H1 (cell line): ENCODE results near the gene GNG7.
A peak's percentile ranks its signal among the peaks of the same experiment; 100 is the strongest.

Source experiments
- ATF2 ChIP-seq: IDR thresholded peaks from 2 replicates; pipeline ENCODE4 v1.6.1; 2012; ENCODE audit warnings: low read length, inconsistent platforms
- BRCA1 ChIP-seq: IDR thresholded peaks from 2 replicates; pipeline ENCODE4 v1.6.1; 2012; ENCODE audit warnings: low read depth, low read length, improper control_type of control experiment
- CTCF ChIP-seq, 3 experiments: IDR thresholded peaks; 1 replicate in 2 of 3; 2 replicates in 1 of 3; pipeline versions ENCODE4 v1.5.1 to v1.6.1; 2011; ENCODE audit warnings: low read length in 3 of 3, mild to moderate bottlenecking in 3 of 3, inconsistent platforms in 2 of 3, low read depth in 1 of 3, moderate library complexity in 1 of 3; ENCODE audit not compliant: insufficient read depth in 1 of 3; ENCODE audit errors: control extremely low read depth in 1 of 3
- EGR1 ChIP-seq: IDR thresholded peaks from 2 replicates; pipeline ENCODE4 v1.6.1; 2011; ENCODE audit warnings: low read depth, low read length, borderline replicate concordance
- HDAC2 ChIP-seq, 2 experiments: fragments of 300-600 bp in 1 of 2; sonication (generic) in 1 of 2; IDR thresholded peaks; 2 replicates each; pipeline ENCODE4 v1.6.1; 2011 to 2012; ENCODE audit warnings: low read depth in 2 of 2, low read length in 2 of 2, mild to moderate bottlenecking in 2 of 2, moderate library complexity in 2 of 2, borderline replicate concordance in 1 of 2, inconsistent platforms in 1 of 2
- PHF8 ChIP-seq: fragments of 200-600 bp; sonication (generic); conservative IDR thresholded peaks from 2 replicates; pipeline ENCODE4 v1.7.1; 2012; ENCODE audit warnings: low read depth, mild to moderate bottlenecking, inconsistent platforms, low read length, moderate library complexity
- POLR2A ChIP-seq, 2 experiments: IDR thresholded peaks; 1 replicate in 1 of 2; 2 replicates in 1 of 2; pipeline ENCODE4 v1.6.1; 2011; ENCODE audit warnings: low read depth in 2 of 2, low read length in 2 of 2, mild to moderate bottlenecking in 2 of 2; ENCODE audit errors: control extremely low read depth in 1 of 2
- RFX5 ChIP-seq: IDR thresholded peaks from 2 replicates; pipeline ENCODE4 v1.6.1; 2011; ENCODE audit warnings: low read depth, low read length, improper control_type of control experiment, borderline replicate concordance
- RXRA ChIP-seq: IDR thresholded peaks from 2 replicates; pipeline ENCODE4 v1.6.1; 2011; ENCODE audit warnings: low read depth, mild to moderate bottlenecking, low read length, moderate library complexity; ENCODE audit not compliant: insufficient read depth
- USF2 ChIP-seq: IDR thresholded peaks from 2 replicates; pipeline ENCODE4 v1.6.1; 2011; ENCODE audit warnings: low read length, improper control_type of control experiment
- TF ChIP-seq, protein P1 (sequence below): IDR thresholded peaks from 2 replicates; pipeline ENCODE4 v1.6.1; 2011; ENCODE audit warnings: low read depth, mild to moderate bottlenecking, low read length; ENCODE audit not compliant: insufficient read depth

GRCh38 chr19:2495130-2495641, 207.3 kb downstream of the GNG7 start:
- TF ChIP-seq CTCF (IDR thresholded peaks at IDR 0.05; ENCODE audit: control extremely low read depth in 1 of 3, insufficient read depth in 1 of 3, low read depth in 1 of 3, low read length in 3 of 3), result no peak
- TF ChIP-seq BRCA1, result no peak
- no peak for TF ChIP-seq POLR2A (IDR thresholded peaks at IDR 0.05; ENCODE audit: control extremely low read depth in 1 of 2, low read depth in 2 of 2, low read length in 2 of 2)
- TF ChIP-seq HDAC2 (IDR thresholded peaks at IDR 0.05; ENCODE audit: borderline replicate concordance in 1 of 2, low read depth in 2 of 2, low read length in 2 of 2), result 0 out of 4 replicates have a peak, but pooled peaks of 1 of the 2 experiments have one; percentile 39
- TF ChIP-seq, protein P1, sequence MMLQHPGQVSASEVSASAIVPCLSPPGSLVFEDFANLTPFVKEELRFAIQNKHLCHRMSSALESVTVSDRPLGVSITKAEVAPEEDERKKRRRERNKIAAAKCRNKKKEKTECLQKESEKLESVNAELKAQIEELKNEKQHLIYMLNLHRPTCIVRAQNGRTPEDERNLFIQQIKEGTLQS, result no peak
- TF ChIP-seq ATF2, result no peak
- no peak for TF ChIP-seq EGR1
- TF ChIP-seq USF2, result no peak
- no peak for TF ChIP-seq RFX5
- TF ChIP-seq RXRA, result no peak
- no peak for TF ChIP-seq PHF8
